Measurements from ENCODE around the gene COX19.
"Not testable (repeated sequence)": the region's sequence is repeated elsewhere in the genome, so short reads cannot be mapped to it uniquely, and the experiment has no call there.

COX19 gene

DNA sequence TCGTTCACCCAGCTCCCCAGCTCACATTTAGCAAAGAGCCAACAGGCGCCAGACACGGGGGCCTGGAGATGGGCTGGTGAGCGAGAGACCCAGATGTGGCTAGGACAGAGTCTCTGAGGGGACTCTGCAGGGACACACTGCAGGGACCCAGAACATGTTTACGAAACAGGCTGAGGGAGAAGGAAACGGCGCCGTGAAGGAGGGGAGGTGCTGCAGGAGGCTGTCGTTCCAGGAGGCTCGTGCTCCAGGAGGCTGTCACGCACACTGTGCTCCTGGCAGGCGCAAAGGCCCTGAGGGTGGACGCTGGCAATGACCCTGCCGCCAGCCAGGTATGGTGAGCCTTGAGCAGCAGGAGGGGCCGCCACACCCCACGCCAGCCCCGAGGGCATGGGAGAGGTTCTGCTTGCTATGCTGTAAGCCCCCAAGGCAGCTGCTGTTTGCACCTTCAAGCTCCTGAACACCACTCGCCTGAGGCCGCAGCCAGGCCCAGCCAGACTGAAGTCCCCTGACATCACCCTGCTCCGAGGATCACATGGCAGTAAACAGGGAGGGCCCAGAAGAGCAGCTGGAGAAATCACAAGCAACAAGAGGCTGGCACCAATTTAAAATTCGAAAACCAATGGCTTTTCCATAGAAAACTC, 48.2 kb downstream of the COX19 start:
- Mint-ChIP-seq H3K4me3 (no peak overlapping the region), H3K27ac (peak overlapping the region; percentile 58), H3K27me3 (no peaks in the 10 kb centered on the region), H3K4me1 (ENCODE audit: low read depth) (peaks cover 37% of the 10 kb centered on the region), H3K36me3 (peaks cover 6% of the 10 kb centered on the region), H3K9me3 (ENCODE audit: low read depth) (no peaks in the 10 kb centered on the region)

DNA sequence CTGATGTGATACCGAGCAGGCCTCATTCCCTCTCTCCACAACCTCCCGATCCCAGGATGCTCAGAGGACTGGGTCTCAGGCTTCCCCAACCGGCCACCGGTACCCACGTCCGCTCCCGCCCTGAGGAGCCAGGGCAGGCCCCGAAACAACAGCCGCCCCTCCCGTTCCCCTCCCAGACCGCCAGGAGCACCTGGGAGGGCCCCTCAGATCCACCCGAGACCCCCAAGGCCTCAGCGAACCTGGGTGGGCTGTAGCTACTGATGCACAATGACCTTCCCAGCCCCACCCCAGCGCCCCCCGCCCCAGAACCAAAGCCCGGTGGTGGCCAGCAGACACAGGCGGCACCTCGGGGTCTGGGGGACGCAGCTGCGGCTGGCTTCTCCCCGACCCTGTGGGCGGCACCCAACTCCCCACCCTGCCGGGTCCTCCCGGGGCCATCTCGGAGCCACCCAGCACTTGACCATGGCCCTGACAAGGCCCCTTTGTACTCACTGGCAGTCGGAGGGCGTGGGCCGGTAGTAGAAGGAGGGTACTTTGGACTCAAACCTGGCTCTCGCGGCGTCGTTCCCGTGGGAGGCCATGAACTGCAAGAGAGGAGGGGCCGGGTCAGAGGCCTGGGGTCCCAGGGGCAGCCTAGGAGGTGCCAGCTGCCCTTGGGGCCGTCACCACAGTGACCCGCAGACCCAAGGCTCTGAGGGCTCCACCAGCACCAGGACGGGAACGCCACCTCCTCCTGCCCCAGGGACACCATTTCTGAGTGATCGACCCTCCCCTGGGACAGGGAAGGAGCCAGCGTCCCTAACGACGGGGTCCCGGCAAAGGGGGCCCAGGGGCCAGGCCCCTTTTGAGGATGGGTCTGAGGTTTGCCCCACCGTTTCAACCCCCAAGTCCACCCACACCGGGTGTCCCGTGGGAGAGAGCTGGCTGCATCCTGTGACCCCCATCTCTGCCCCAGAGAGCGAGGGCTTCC, 49.0 kb downstream of the COX19 start:
- H3K4me1 Mint-ChIP-seq (ENCODE audit: low read depth) = peaks cover 39% of the 10 kb centered on the region
- peaks cover 6% of the 10 kb centered on the region for H3K36me3 Mint-ChIP-seq
- H3K9me3 Mint-ChIP-seq (ENCODE audit: low read depth) = no peaks in the 10 kb centered on the region
- H3K27ac Mint-ChIP-seq = peak overlapping the region; percentile 78
- no peaks in the 10 kb centered on the region for H3K27me3 Mint-ChIP-seq
- peak overlapping the region; percentile 53 for H3K4me3 Mint-ChIP-seq

DNA sequence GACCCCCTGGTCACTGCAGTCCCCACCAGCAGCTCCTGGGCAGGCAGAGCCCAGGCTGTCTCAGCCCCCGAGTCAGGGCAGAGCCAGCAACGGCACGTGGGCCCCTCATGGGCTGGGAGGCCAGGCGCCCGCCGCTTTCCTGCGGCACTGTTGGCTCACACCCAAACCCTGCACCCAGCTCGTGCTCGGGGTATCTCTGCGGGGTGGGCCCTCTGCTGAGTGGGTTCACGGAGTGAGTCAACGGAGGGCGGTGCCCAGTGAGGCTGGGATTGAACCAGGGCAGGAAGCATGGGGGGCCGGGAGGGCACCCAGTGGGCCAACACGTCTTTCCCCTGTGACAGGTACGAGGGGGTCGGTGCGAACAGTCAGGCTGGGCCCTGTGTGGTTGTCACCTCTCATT, 49.7 kb downstream of the COX19 start:
- H3K9me3 Mint-ChIP-seq (ENCODE audit: low read depth) = no peaks in the 10 kb centered on the region
- no peaks in the 10 kb centered on the region for H3K27me3 Mint-ChIP-seq
- H3K27ac Mint-ChIP-seq = peak overlapping the region; percentile 78
- peak overlapping the region; percentile 53 for H3K4me3 Mint-ChIP-seq
- H3K36me3 Mint-ChIP-seq = peaks cover 6% of the 10 kb centered on the region
- H3K4me1 Mint-ChIP-seq (ENCODE audit: low read depth) = peaks cover 47% of the 10 kb centered on the region

DNA sequence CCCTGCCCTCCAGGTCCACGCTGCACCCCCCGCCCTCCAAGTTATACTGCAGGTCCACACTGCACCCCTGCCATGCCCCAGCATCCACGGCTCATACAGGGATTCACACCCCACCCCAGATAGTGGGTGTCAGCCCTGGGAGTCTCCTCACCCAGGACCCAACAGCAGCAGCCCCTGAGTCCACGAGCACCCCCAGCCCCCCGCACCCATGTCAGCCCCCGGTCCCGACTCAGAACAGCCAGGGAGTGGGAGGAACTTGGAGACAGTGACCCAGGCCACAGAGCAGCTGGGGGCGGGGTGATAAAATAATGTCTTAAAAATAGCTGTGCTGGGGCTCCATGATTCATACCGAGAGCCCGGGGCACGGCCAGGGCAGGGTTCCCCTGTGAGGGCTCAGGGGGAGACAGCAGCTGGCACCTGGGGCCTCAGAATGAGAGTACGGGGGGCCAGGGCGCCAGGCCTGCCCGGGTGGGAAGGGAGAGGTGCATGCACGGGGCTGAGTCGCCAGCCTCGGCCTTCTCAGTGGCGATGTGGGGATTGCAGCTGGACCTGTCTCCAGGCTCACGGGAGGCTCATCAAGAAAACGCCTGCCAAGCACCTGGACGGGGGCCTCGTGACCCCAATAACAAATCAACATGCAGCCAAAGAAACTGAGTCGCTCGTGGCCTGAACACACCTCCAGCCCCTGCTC, 50.7 kb downstream of the COX19 start:
- Mint-ChIP-seq H3K36me3 (peaks cover 3% of the 10 kb centered on the region), H3K27me3 (no peaks in the 10 kb centered on the region), H3K4me3 (peak overlapping the region; percentile 82), H3K4me1 (ENCODE audit: low read depth) (peaks cover 46% of the 10 kb centered on the region), H3K9me3 (ENCODE audit: low read depth) (no peaks in the 10 kb centered on the region), H3K27ac (peak overlapping the region; percentile 92)

DNA sequence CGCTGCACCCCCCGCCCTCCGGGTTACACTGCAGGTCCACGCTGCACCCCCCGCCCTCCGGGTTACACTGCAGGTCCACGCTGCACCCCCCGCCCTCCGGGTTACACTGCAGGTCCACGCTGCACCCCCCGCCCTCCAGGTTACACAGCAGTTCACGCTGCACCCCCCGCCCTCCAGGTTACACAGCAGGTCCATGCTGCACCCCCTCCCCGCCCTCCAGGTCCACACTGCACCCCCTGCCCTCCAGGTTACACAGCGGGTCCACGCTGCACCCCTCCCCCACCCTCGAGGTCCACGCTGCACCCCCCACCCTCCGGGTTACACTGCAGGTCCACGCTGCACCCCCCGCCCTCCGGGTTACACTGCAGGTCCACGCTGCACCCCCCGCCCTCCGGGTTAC, 51.3 kb downstream of the COX19 start:
- not testable (repeated sequence) for H3K4me3 Mint-ChIP-seq; H3K9me3 Mint-ChIP-seq (ENCODE audit: low read depth); H3K27me3 Mint-ChIP-seq; H3K36me3 Mint-ChIP-seq; H3K27ac Mint-ChIP-seq
- H3K4me1 Mint-ChIP-seq (ENCODE audit: low read depth) = peaks cover 44% of the 10 kb centered on the region

DNA sequence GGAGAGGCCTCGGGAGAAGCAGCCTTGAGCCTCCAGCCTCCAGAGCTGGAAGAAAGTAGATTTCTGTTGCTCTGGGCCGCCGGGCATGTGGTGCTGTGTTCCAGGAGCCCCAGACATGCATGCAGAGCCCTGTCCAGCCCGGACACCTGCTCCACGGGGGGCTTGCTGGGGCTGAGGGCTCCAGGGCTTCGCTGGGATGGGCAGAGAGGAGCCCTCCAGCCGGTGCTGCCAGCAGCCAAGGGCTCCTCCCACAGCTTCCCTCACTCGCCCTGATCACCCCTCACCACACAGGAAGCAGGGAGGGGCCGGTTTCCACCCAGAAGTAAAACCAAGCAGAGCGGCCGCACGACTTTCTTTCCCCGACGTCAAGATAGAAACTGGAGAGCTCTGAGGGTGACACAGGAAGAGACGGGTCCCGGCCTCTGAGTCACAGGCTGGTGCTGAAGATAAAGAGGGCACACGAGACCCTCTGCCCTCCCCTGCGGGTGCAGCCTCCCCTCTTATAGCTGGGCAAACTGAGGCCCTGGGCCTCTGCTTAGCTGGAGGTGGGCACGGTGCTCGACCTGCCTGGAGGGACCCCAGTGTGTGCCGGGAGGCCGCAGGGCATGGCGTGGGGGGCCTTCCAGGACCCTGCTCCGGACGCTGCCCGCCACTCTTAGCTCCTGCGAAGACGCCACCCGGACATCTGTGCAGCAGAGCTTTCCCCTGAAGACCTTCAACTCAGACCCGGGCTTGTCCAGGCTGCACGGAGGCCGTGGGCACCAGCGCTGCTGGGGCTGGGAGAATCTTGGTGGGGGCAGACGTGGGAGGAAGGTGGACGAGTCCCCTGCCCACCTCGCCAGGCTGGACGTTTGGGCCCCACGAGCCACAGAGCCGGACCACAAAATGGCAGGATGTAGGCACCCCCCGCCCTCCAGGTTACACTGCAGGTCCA, 52.0 kb downstream of the COX19 start:
- Mint-ChIP-seq H3K27ac (peak overlapping the region; percentile 95), H3K4me1 (ENCODE audit: low read depth) (peaks cover 40% of the 10 kb centered on the region), H3K9me3 (ENCODE audit: low read depth) (no peaks in the 10 kb centered on the region), H3K4me3 (peak overlapping the region; percentile 85), H3K36me3 (no peaks in the 10 kb centered on the region), H3K27me3 (no peaks in the 10 kb centered on the region)

DNA sequence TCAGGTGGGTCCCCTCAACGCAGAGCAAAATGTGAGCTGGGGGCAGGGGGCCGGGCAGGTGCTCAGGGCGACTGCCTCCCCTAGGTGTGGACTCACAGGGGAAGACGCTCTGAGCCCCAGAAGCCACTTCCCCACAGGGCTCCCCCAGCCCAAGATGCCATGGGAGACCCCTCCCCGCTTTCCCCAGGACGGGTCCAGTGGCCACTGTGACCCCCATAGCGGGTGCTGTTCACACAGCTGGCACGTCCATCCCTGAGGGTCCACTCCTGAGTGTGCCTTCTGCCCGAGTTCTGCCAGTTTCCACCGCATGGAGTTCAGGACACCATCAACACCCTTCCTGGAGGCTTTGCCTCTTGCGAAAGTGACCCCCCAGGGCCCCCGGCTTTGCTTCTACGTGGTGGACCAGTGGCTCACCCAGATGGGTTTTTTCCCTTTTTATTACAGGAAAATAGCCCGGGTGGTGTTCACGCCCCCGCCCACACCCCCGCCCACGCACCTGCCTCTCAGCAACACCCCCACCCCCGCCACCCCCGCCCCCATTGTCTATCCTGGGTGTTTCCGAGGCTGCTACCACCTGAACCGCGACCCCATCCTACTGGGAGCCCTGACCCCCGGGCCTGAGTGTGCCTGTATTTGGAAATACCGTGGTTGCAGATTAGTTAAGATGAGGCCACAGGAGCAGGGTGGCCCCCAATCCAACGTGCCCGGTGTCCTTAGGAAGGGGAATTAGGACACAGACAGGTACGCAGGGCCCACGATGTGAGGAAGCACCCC, 52.8 kb downstream of the COX19 start:
- Mint-ChIP-seq H3K4me3 (peak overlapping the region; percentile 85), H3K27me3 (no peaks in the 10 kb centered on the region), H3K9me3 (ENCODE audit: low read depth) (no peaks in the 10 kb centered on the region), H3K36me3 (no peaks in the 10 kb centered on the region), H3K27ac (peak overlapping the region; percentile 95), H3K4me1 (ENCODE audit: low read depth) (peaks cover 38% of the 10 kb centered on the region)

DNA sequence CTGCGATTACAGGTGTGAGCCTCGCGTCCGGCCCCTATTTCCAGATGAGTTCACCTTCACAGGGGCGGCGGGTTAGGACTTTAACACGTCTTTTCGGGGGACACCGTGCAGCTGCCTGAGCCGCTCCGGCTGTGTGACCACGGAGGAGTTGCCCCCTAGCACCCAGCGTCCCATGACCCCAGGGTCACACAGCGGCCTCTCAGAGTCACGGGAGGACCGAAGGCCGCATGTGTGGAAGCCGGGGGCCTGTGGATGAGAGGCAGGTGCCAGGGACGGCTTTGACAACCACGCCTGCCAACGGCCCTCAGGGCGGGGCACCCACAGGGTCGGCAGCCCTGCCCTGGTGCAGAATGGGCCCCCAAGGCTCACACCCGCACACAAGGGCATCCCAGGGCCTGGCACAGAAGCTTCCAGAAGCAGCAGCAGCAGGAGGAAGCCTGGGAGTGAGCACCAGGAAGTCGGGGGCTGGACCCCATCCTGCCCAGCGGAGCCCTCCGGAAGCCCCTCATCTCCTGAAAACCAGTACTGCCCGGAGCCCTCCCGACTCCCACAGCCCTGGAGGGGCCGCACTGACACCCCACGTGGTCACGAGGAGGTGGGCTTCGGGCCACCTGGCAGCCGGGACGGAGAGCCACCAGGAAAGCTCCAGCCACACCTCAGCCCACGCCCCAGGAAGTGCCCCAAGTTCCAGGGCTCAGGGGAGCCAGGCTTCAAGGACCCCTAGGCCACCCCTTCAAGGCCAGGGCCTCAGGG, 53.6 kb downstream of the COX19 start:
- peaks cover 35% of the 10 kb centered on the region for H3K4me1 Mint-ChIP-seq (ENCODE audit: low read depth)
- H3K36me3 Mint-ChIP-seq = no peaks in the 10 kb centered on the region
- peak overlapping the region; percentile 76 for H3K4me3 Mint-ChIP-seq
- peak overlapping the region; percentile 90 for H3K27ac Mint-ChIP-seq
- H3K9me3 Mint-ChIP-seq (ENCODE audit: low read depth) = no peaks in the 10 kb centered on the region
- no peaks in the 10 kb centered on the region for H3K27me3 Mint-ChIP-seq

DNA sequence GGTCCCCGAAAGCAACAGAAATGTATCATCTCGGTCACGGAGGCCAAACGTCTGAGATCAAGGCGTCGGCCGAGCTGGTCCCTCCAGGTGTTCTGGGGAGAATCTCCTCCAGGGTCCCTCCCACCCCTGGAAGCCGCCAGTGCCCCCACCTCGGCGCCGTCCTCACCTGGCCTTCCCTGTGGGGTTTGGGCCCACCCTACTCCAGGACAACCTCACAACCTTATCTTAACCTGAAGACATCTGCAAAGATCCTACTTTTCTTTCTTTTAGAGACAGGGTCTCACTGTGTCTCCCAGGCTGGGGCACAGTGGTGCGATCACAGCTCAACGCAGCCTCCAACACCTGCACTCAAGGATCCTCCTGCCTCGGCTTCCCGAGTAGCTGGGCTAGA, 54.3 kb downstream of the COX19 start:
- Mint-ChIP-seq H3K36me3 (no peaks in the 10 kb centered on the region), H3K27me3 (no peaks in the 10 kb centered on the region), H3K27ac (peak overlapping the region; percentile 90), H3K9me3 (ENCODE audit: low read depth) (no peaks in the 10 kb centered on the region), H3K4me3 (peak overlapping the region; percentile 76), H3K4me1 (ENCODE audit: low read depth) (peaks cover 35% of the 10 kb centered on the region)

DNA sequence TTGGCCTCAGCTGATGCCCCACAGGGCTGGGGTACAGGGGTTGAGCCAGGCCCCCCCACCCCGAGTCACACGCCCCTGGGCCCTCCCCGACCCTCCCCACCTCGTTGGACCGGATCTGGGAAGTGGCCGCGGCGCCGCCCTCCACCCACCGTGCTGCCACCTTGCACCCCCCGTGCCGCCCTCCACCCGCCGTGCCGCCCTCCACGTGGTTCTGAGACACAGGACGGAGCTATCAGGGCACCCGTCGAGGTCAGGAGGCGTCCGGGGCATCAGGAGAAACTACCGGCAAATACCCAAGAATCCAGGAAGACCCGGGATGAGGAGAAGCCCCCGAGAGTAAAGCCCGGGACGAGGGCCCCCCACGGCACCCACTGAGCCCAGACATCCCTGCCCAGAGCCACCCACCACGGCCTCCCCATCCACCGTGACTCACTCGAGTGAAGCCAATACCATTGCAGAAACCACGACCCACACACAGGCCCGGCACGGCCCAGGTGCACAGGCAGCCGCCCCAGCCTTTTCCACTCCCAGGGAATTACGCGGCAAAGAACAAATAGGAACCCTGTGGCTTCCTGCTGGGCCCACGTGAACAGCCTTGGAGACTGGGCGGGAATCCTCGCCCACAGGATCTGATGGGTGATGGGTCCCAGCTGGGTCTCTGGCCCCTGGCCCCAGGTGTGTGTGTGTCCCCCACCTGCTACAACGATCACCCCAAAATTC, 54.8 kb downstream of the COX19 start:
- Mint-ChIP-seq H3K4me3 (peak overlapping the region; percentile 76), H3K9me3 (ENCODE audit: low read depth) (no peaks in the 10 kb centered on the region), H3K36me3 (no peaks in the 10 kb centered on the region), H3K27me3 (no peaks in the 10 kb centered on the region), H3K4me1 (ENCODE audit: low read depth) (peaks cover 33% of the 10 kb centered on the region), H3K27ac (peak overlapping the region; percentile 90)

DNA sequence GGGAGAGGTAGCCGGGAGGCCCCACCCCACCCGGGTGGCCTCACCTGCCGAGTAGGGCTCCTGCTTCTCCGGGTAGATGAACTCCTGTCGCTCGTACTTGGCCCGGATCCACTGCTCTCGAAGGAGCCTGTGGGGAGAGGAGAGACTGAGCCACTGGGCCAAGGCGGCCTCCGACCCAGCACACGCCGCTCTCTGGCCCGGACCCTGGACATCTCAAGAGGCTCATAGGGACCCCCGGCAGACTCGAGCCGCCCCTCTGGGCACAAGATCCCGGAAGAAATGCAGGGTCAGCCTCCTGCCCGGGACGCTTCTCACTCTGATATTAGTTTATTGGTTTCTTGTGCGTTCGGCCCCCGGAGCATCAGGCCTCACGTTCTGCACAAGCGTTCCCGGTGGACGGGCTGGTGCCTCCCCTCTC, 55.4 kb downstream of the COX19 start:
- Mint-ChIP-seq H3K27ac (no peak overlapping the region), H3K27me3 (no peaks in the 10 kb centered on the region), H3K9me3 (ENCODE audit: low read depth) (no peaks in the 10 kb centered on the region), H3K4me1 (ENCODE audit: low read depth) (peaks cover 31% of the 10 kb centered on the region), H3K36me3 (no peaks in the 10 kb centered on the region), H3K4me3 (no peak overlapping the region)

DNA sequence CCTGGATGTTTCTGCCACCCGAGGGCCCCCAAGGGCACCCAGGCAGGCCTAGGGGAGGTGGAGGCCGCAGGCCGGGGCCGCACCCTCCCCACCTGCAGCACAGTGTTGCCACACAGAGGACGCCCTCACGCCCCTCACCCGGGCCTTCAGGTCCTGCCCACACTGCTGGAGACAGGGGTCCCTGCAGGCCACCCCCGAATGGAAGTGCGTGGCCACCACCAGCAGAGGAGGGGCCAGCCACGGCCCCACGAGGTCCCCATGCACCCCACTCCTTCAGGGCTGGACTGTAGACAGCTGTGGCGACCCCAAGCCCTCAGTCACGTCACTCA, 56.3 kb downstream of the COX19 start:
- Mint-ChIP-seq H3K4me3 (no peak overlapping the region), H3K9me3 (ENCODE audit: low read depth) (no peaks in the 10 kb centered on the region), H3K36me3 (no peaks in the 10 kb centered on the region), H3K27me3 (no peaks in the 10 kb centered on the region), H3K4me1 (ENCODE audit: low read depth) (peaks cover 25% of the 10 kb centered on the region), H3K27ac (no peak overlapping the region)
